Liver (tissue), 9 donors: ENCODE results near the gene TTC39C. TPM values are rescaled to one million over a fixed set of nuclear protein-coding genes. Genes with fewer than 3 reads are reported as not detected.
A peak's percentile ranks its signal among the peaks of the same experiment; 100 is the strongest.

ENCODE experiments used
- DNase-seq: peaks from one replicate; pipeline ENCODE4 v3.0.0-alpha.2; 2017; ENCODE audit warnings: low spot score
- H3K27ac ChIP-seq, 2 donors: one replicate each; pipeline ENCODE4 v1.7.0; 2013; ENCODE audit warnings: inconsistent platforms in 2 of 2, low read length in 2 of 2, control low read depth in 1 of 2, low read depth in 1 of 2, mild to moderate bottlenecking in 1 of 2
- H3K27me3 ChIP-seq, 4 donors: one replicate each; pipeline versions ENCODE4 v1.6.1 to v1.7.0; 2013; ENCODE audit warnings: low read length in 3 of 4, inconsistent platforms in 1 of 4, mild to moderate bottlenecking in 1 of 4, moderate library complexity in 1 of 4; ENCODE audit not compliant: control insufficient read depth in 4 of 4, insufficient read depth in 4 of 4
- H3K36me3 ChIP-seq, 4 donors: one replicate each; pipeline versions ENCODE4 v1.6.1 to v1.7.0; 2013; ENCODE audit warnings: low read length in 3 of 4, mild to moderate bottlenecking in 3 of 4, low read depth in 1 of 4, moderate library complexity in 1 of 4; ENCODE audit not compliant: control insufficient read depth in 4 of 4, insufficient read depth in 3 of 4
- H3K4me1 ChIP-seq, 4 donors: one replicate each; pipeline versions ENCODE4 v1.6.1 to v1.7.0; 2013; ENCODE audit warnings: low read length in 3 of 4, mild to moderate bottlenecking in 3 of 4, moderate library complexity in 1 of 4; ENCODE audit not compliant: control insufficient read depth in 4 of 4, insufficient read depth in 4 of 4
- H3K4me3 ChIP-seq, 3 donors: one replicate each; pipeline versions ENCODE4 v1.6.1 to v1.7.0; 2013; ENCODE audit warnings: low read length in 3 of 3, control low read depth in 1 of 3, low read depth in 1 of 3, mild to moderate bottlenecking in 1 of 3
- H3K9ac ChIP-seq, 2 donors: one replicate each; pipeline ENCODE4 v1.7.0; 2013; ENCODE audit warnings: low read length in 2 of 2, mild to moderate bottlenecking in 2 of 2, moderate library complexity in 2 of 2, control low read depth in 1 of 2, low read depth in 1 of 2
- H3K9me3 ChIP-seq, 4 donors: one replicate each; pipeline versions ENCODE4 v1.6.1 to v1.7.0; 2013; ENCODE audit warnings: low read length in 3 of 4; ENCODE audit not compliant: control insufficient read depth in 4 of 4
- ATF3 ChIP-seq: IDR thresholded peaks from 2 replicates; pipeline ENCODE4 v1.6.1; 2016; ENCODE audit warnings: antibody characterized with exemption
- EGR1 ChIP-seq, 2 donors: IDR thresholded peaks; 2 replicates each; pipeline ENCODE4 v1.6.1; 2016 to 2018; ENCODE audit warnings: antibody characterized with exemption in 2 of 2, low read depth in 2 of 2
- HNF4A ChIP-seq, 2 donors: conservative IDR thresholded peaks; 2 replicates each; pipeline ENCODE4 v1.6.1; 2016; ENCODE audit warnings: antibody characterized with exemption in 2 of 2, mild to moderate bottlenecking in 2 of 2
- HNF4G ChIP-seq: IDR thresholded peaks from 2 replicates; pipeline ENCODE4 v1.6.1; 2016; ENCODE audit warnings: antibody characterized with exemption
- MAX ChIP-seq: IDR thresholded peaks from 2 replicates; pipeline ENCODE4 v1.6.1; 2016; ENCODE audit warnings: antibody characterized with exemption
- NR2F2 ChIP-seq: IDR thresholded peaks from 2 replicates; pipeline ENCODE4 v1.6.1; 2016; ENCODE audit warnings: antibody characterized with exemption
- RAD21 ChIP-seq, 2 donors: IDR thresholded peaks; 2 replicates each; pipeline ENCODE4 v1.6.1; 2016; ENCODE audit warnings: antibody characterized with exemption in 2 of 2, mild to moderate bottlenecking in 2 of 2
- REST ChIP-seq: IDR thresholded peaks from 2 replicates; pipeline ENCODE4 v1.6.1; 2016; ENCODE audit warnings: antibody characterized with exemption, mild to moderate bottlenecking
- RXRA ChIP-seq, 2 donors: IDR thresholded peaks; 2 replicates each; pipeline ENCODE4 v1.6.1; 2017 to 2018; ENCODE audit warnings: antibody characterized with exemption in 2 of 2, mild to moderate bottlenecking in 1 of 2
- TAF1 ChIP-seq: conservative IDR thresholded peaks from 2 replicates; pipeline ENCODE4 v1.6.1; 2016; ENCODE audit warnings: antibody characterized with exemption, mild to moderate bottlenecking
- WGBS: extraction: QIAGEN DNeasy Blood & Tissue Kit; methylation state at CpG from one replicate; pipeline ENCODE4 v1.1.7; 2013; 5-methylcytosine and 5-hydroxymethylcytosine counted together
- polyA plus RNA-seq, 2 donors: library from polyadenylated mRNA; stranded (reverse) in 1 of 2; unstranded in 1 of 2; fragments of 200-250 nt in 1 of 2; fragments of >200 nt in 1 of 2; fragmentation: Nextera tagmentation in 1 of 2; extraction: Ambion mirVana in 1 of 2; gene quantifications; one replicate each; pipeline versions ENCODE4 v1.2.1 to v1.2.3, GENCODE V29; 2013 to 2015
- total RNA-seq, 2 donors: library from RNA; depleted of rRNA; stranded (reverse); fragments of >200 nt; gene quantifications; one replicate each; pipeline ENCODE4 v1.2.3, GENCODE V29; 2014
- donor health status: healthy.
- donor health status: healthy.
- donor health status: healthy.
- donor health status: healthy.
- donor health status: healthy.

Gene TTC39C
- total and polyA plus RNA-seq, 4 donors, result 22.8 to 55.1 (median 38.6) TPM

- Histone ChIP-seq H3K27me3 (no peaks in the 10 kb centered on the region), H3K36me3 (no peaks in the 10 kb centered on the region), H3K4me1 (peaks cover 11 to 52% (median 31%) of the 10 kb centered on the region in 4 donors), H3K4me3 (no peak overlapping the region), H3K27ac (peak overlapping the region; percentile 32 to 72), H3K9ac (no peak overlapping the region), H3K9me3 (no peaks in the 10 kb centered on the region)
- TF ChIP-seq EGR1 (IDR thresholded peaks at IDR 0.05; ENCODE audit: low read depth in 2 of 2), result no peak
- no peak for TF ChIP-seq RXRA (IDR thresholded peaks at IDR 0.05)
- no peak for TF ChIP-seq MAX
- DNase-seq, result no peak
- 79% methylated on average over 2 of the region's 2 CpGs for WGBS
Observed at GRCh38 chr18:24013051-24013450, 1.5 kb upstream of the TTC39C start.

GRCh38 chr18:24014986-24015638, 558 bp downstream of the TTC39C start:
- TF ChIP-seq HNF4G (no peak), HNF4A (conservative IDR thresholded peaks at IDR 0.05) (no peak), REST (peak; percentile 19), MAX (peak; percentile 20), ATF3 (no peak), TAF1 (no peak)
- DNase-seq, result peak; percentile 45
- H3K9me3 ChIP-seq, result no peaks in the 10 kb centered on the region
- peaks cover 11 to 52% (median 31%) of the 10 kb centered on the region in 4 donors for H3K4me1 ChIP-seq
- peak overlapping the region; percentile 95 to 96 for H3K27ac ChIP-seq
- no peaks in the 10 kb centered on the region for H3K27me3 ChIP-seq
- WGBS, result under 1% methylated on average over 50 of the region's 50 CpGs
- H3K4me3 ChIP-seq, result peak overlapping the region; percentile 67 to 92 (median 90)
- H3K9ac ChIP-seq, result peak overlapping the region; percentile 71 to 78
- H3K36me3 ChIP-seq, result no peaks in the 10 kb centered on the region

GRCh38 chr18:24015639-24016631, 1.4 kb downstream of the TTC39C start:
- Histone ChIP-seq H3K4me1 (peaks cover 9 to 48% (median 29%) of the 10 kb centered on the region in 4 donors), H3K9me3 (no peaks in the 10 kb centered on the region), H3K9ac (peak overlapping the region; percentile 71 to 78), H3K4me3 (peak overlapping the region; percentile 67 to 92 (median 90)), H3K27me3 (no peaks in the 10 kb centered on the region), H3K36me3 (no peaks in the 10 kb centered on the region), H3K27ac (peak overlapping the region; percentile 95 to 96)
- DNase-seq, result no peak
- TF ChIP-seq MAX, result no peak
- TF ChIP-seq RAD21 (IDR thresholded peaks at IDR 0.05), result no peak
- TF ChIP-seq REST, result no peak
- TF ChIP-seq NR2F2, result no peak
- 31% methylated on average over 17 of the region's 17 CpGs for WGBS
